Activated CD4-positive, alpha-beta memory T cell treated with anti-CD3 and anti-CD28 coated beads, Interleukin-2, amount 10 ng/mL, durations not matched to agents 7 days and 5 days (primary cell): ENCODE measurements around the gene SLBP. TPM values are rescaled to one million over a fixed set of nuclear protein-coding genes. Genes with fewer than 3 reads are reported as not detected.

ENCODE experiments used
- CTCF ChIA-PET: fragments of 350-600 bp; sonication (Branson Sonifier 250); formaldehyde crosslinking; loops from one replicate; lab custom pipeline; 2021; ENCODE audit warnings: antibody characterized with exemption, inconsistent platforms; lab: Charles Lee
- POLR2A ChIA-PET: fragments of 350-600 bp; sonication (Branson Sonifier 250); formaldehyde crosslinking; loops from one replicate; lab custom pipeline; 2021; ENCODE audit warnings: antibody characterized with exemption; lab: Charles Lee
- DNase-seq: peaks from one replicate; pipeline ENCODE4 v3.0.0-alpha.2; 2020
- H3K27ac Mint-ChIP-seq: one replicate; pipeline ENCODE4 v1.8.0; 2021; ENCODE audit warnings: mild to moderate bottlenecking, mixed read lengths
- H3K27me3 Mint-ChIP-seq: one replicate; pipeline ENCODE4 v1.8.0; 2021; ENCODE audit warnings: mixed read lengths
- H3K36me3 Mint-ChIP-seq: one replicate; pipeline ENCODE4 v1.8.0; 2021; ENCODE audit warnings: low read depth, mixed read lengths
- H3K4me1 Mint-ChIP-seq: one replicate; pipeline ENCODE4 v1.8.0; 2021; ENCODE audit warnings: mixed read lengths
- H3K4me3 Mint-ChIP-seq: one replicate; pipeline ENCODE4 v1.8.0; 2021; ENCODE audit warnings: mild to moderate bottlenecking, mixed read lengths
- H3K9me3 Mint-ChIP-seq: one replicate; pipeline ENCODE4 v1.8.0; 2021; ENCODE audit warnings: mixed read lengths
- total RNA-seq, 2 experiments: library from RNA; stranded (reverse); gene quantifications; one replicate each; pipeline ENCODE4 v1.2.3, GENCODE V29; 2021

Gene SLBP
- total RNA-seq, 2 experiments from 2014 or later, result 105 to 107 TPM

DNA sequence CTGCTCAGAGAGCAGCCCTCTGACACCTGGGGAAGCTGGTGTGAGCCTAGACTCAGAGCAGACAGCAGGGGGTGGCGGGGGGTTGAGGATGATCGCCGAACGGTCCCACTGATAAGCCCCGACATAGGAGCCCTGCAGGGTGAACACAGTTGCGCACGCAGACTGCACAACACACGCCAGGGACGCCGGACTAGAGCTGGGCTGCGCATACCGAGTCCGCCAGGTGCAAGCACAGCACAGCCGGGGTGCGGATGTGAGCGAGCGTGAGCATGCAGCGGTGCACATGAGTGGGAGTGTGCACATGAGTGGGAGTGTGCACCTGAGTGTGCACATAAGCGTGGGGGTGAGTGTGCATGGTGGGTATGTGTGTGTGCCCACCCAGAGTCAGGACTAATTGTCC lies 64.7 kb downstream of the SLBP start:
- H3K9me3 Mint-ChIP-seq, result no peaks in the 10 kb centered on the region
- no peak for DNase-seq
- ChIA-PET CTCF (no interaction called here), POLR2A (no interaction called here)
- H3K27me3 Mint-ChIP-seq, result no peaks in the 10 kb centered on the region
- H3K27ac Mint-ChIP-seq, result no peak overlapping the region
- no peak overlapping the region for H3K4me3 Mint-ChIP-seq
- H3K36me3 Mint-ChIP-seq, result no peaks in the 10 kb centered on the region
- peaks cover 3% of the 10 kb centered on the region for H3K4me1 Mint-ChIP-seq

DNA sequence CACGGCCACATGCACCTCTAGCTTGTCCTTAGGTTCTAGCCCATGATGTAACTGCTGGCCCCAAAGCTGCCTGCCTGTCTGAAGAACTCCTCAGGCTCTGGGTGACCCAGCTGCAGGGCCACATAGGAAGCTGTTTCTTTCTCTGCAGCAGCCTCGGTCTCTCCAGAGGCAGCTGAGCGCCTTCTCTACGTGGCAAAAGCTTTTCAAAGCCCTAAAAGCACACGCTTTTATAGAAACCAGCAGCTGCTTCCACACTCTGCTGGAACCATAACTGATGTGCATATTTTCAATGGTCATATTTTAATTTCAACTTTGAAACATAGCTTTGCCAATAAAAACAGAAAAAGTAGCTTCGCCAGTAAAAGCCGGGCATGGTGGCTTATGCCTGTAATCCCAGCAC lies 65.4 kb downstream of the SLBP start:
- Mint-ChIP-seq H3K27me3 (no peaks in the 10 kb centered on the region), H3K9me3 (no peaks in the 10 kb centered on the region), H3K27ac (no peak overlapping the region), H3K36me3 (no peaks in the 10 kb centered on the region), H3K4me1 (peaks cover 3% of the 10 kb centered on the region), H3K4me3 (no peak overlapping the region)
- no peak for DNase-seq
- CTCF ChIA-PET, result no interaction called here
- POLR2A ChIA-PET, result no interaction called here

DNA sequence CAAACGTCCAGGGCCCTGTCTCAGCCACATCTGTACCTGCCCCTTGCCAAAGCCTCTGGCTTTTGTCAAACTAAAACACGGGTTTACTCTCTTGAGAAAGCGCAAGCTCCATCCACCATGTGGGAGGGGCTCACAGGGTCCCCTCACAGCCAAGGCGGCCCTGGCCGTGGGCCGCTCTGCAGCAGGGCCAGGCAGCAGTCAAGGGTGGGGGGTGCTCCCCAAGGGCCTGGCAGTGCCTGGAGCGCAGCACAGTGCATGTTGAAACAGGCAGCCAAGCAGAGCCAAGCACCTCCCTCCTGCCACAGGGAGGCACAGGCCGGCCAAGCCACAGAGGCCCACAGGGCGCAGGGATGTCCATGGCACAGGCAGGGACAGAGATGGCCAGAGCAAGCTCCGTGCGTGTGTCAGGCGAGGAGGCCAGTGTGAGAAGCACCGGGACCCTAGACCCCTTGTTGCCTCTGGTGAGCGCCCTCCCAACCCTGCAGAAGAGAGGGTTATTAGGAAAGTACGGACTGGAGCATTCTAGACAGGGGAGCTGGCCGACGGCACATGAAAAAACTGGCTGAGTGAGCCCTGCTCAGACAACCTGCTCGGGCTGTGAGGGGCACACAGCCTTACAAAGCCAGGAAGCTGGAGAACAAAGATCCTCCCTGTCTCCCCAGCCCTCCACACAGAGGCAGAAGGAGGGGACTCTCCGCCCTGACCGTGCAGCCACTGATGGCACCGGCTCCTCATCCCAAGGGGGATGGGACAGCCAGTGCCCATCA lies 67.0 kb downstream of the SLBP start:
- ChIA-PET CTCF (no interaction called here), POLR2A (no interaction called here)
- no peaks in the 10 kb centered on the region for H3K36me3 Mint-ChIP-seq
- H3K27ac Mint-ChIP-seq, result no peak overlapping the region
- no peaks in the 10 kb centered on the region for H3K27me3 Mint-ChIP-seq
- no peak for DNase-seq
- H3K9me3 Mint-ChIP-seq, result no peaks in the 10 kb centered on the region
- peaks cover 3% of the 10 kb centered on the region for H3K4me1 Mint-ChIP-seq
- H3K4me3 Mint-ChIP-seq, result no peak overlapping the region

DNA sequence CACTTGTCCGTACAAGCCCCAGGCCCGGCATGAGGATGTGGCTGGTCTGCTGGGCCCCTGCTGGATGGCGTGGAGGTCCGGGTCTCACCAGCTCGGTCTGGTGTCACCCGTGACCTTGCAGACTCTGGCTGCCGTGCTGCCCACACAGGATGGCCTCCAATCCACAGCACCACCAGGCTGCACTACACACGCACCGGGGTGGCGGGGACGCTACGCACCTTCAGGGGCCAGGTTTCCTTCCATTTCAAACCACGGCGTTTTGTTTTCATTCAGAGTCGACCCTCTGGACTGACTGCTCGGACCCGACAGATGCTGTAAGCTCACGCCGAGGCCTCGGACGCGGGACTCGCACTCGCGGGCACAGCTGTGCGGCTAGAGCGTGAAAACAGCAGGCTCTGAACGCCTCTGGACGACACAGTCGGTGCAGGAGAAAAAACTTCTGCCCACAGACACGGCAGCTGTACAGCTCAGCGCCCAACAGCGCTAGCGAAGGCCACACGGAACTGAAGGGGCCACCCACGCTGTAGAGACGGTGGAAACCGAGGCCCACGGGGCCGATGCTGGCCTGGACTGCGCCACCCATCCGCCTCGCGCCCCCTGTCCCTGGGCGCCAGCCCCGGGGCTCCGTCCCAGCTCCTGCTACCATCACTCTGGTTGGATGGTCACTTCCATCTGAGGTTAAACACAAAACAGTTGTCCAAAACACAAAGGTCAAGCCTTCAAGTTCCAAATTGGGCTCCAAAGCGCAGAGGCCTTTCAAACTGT lies 68.0 kb downstream of the SLBP start:
- Mint-ChIP-seq H3K4me3 (no peak overlapping the region), H3K4me1 (peaks cover 3% of the 10 kb centered on the region), H3K27ac (no peak overlapping the region), H3K9me3 (no peaks in the 10 kb centered on the region), H3K36me3 (no peaks in the 10 kb centered on the region), H3K27me3 (no peaks in the 10 kb centered on the region)
- CTCF ChIA-PET, result interaction anchor here (0.6 kb wide), 1 partner anchor 194 kb away, joined by 3 read pairs; no protein-coding TSS in a partner anchor
- DNase-seq, result no peak
- POLR2A ChIA-PET, result no interaction called here

Other genes with a start within 250 kb of the SLBP start
- gene FAM53A, start 28.0 kb downstream of the SLBP start, total RNA-seq, result under 1 TPM; 0.65 to 0.91 TPM
- gene TMEM129, start 9.0 kb upstream of the SLBP start, total RNA-seq, result 10 to 100 TPM; 20.4 to 22.3 TPM
- gene TACC3, start 9.2 kb upstream of the SLBP start, total RNA-seq, result 100 to 1,000 TPM; 213 TPM
- gene FGFR3, start 81.0 kb upstream of the SLBP start, total RNA-seq, result under 1 TPM; 0.18 to 0.45 TPM
- gene LETM1, start 143.8 kb upstream of the SLBP start, total RNA-seq, result 10 to 100 TPM; 36.6 to 39.3 TPM
- 100 to 1,000 TPM; 235 to 248 TPM for gene NSD2, start 159.1 kb upstream of the SLBP start, total RNA-seq